Ectodermal cell (in vitro differentiated cells): ENCODE measurements around the gene PRSS50.

Experiments
- H3K27ac ChIP-seq: 2 replicates; pipeline ENCODE4 v1.7.0; 2013; ENCODE audit warnings: mild to moderate bottlenecking, low read depth, low read length; ENCODE audit not compliant: insufficient read depth, poor library complexity, severe bottlenecking
- H3K27me3 ChIP-seq: 2 replicates; pipeline ENCODE4 v1.7.0; 2013; ENCODE audit warnings: mild to moderate bottlenecking, low read length; ENCODE audit not compliant: insufficient read depth, control insufficient read depth, poor library complexity, severe bottlenecking
- H3K36me3 ChIP-seq: one replicate; pipeline ENCODE4 v1.7.0; 2013; ENCODE audit warnings: low read length; ENCODE audit not compliant: control insufficient read depth, insufficient read depth
- H3K4me1 ChIP-seq: one replicate; pipeline ENCODE4 v1.7.0; 2013; ENCODE audit warnings: low read length; ENCODE audit not compliant: control insufficient read depth, insufficient read depth
- H3K4me3 ChIP-seq: 2 replicates; pipeline ENCODE4 v1.7.0; 2013; ENCODE audit warnings: low read depth, low read length, control low read depth; ENCODE audit not compliant: insufficient read depth
- H3K9me3 ChIP-seq: 2 replicates; pipeline ENCODE4 v1.7.0; 2013; ENCODE audit warnings: mild to moderate bottlenecking, low read length, moderate library complexity; ENCODE audit not compliant: control insufficient read depth
- WGBS, 2 experiments: methylation state at CpG; one replicate each; pipeline ENCODE4 v1.1.7; 2013; ENCODE audit warnings: missing lambda C conversion rate in 2 of 2; 5-methylcytosine and 5-hydroxymethylcytosine counted together

Gene PRSS50

DNA sequence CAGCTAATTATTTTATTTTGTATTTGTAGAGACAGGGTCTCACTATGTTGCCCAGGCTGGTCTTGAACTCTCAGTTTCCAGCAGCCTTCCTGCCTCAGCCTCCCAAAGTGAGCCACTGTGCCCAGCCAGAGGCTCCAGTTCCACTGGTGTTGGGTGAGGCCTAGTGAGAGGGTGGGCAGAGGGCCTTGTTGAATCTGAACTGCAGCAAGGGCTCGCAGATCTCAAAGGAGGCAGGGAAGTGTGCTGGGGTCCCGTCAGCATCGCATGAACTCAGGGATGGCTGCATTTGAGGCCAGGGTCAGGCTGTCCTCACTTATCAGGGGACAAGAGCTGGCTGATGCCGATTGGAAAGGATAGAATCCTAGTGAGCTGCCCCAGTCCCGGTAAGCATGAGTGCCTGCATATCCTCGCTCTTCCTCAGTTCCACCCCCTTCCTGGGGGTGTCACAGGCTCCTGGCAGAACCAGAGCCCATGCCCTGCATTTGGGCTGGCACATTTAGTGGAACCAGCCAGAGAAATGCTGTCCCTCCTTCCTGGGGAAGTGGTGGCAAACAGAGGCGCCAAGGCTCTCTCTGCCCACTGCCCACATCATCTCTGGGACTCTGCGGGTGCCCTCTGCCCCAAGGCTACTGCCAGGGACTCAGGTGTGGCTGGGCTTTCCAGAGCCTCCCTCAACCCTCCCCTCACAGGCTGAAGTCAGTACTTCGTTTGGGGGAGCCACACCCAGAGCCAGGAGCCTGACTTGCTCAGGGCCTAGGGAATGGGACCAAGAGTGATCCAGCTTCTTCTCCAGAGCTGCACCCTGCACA, 48.3 kb downstream of the PRSS50 start:
- Histone ChIP-seq H3K36me3 (no peaks in the 10 kb centered on the region), H3K27ac (no peak overlapping the region), H3K4me1 (peaks cover 5% of the 10 kb centered on the region), H3K4me3 (no peak overlapping the region), H3K27me3 (no peaks in the 10 kb centered on the region), H3K9me3 (no peaks in the 10 kb centered on the region)
- WGBS, 2 experiments: 87 to 91% methylated on average over 9 of the region's 9 CpGs

DNA sequence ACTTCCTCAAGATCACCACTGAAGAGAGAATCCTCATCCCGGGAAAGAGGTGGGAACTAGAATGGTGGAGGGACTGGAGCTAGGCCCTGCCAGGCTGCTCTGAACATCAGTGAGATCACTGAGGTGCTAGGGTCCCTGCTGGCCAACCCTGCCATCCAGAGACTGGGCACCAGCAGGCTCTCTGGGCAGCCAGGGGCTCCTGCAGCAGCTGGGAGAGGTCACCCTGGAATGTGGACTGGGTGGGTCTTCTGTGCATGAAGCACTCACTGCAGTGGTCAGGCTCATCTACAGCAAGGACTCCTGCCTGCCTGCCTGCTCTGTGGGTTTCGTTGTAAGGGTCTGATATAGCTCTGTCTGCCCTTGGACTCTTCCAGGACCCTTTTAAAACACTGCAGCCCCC, 49.1 kb downstream of the PRSS50 start:
- Histone ChIP-seq H3K27me3 (no peaks in the 10 kb centered on the region), H3K4me1 (peaks cover 5% of the 10 kb centered on the region), H3K36me3 (no peaks in the 10 kb centered on the region), H3K9me3 (no peaks in the 10 kb centered on the region), H3K4me3 (no peak overlapping the region), H3K27ac (no peak overlapping the region)
- 96 to 99% methylated on average over 2 of the region's 2 CpGs for WGBS, 2 experiments

DNA sequence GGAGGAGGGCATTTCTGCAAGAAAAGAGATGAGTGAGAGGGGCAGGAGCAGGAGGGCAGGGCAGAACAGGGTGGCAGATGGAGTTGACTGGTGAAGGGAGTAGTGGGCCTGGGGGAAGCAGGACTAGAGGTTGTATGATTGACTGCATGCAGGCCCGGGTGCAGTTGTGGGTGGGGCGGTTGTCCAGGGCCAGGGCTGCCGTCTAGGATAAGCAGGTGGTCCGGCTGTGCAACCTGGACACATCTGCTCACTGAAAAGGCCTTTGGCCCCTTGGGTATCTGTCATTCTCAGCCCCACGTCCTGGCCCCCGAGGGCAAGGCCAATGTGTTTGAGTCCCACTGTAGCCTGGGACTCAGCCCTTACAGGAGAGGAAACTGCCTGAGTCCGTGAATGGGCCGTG, 49.6 kb downstream of the PRSS50 start:
- H3K4me3 ChIP-seq: no peak overlapping the region
- H3K9me3 ChIP-seq: no peaks in the 10 kb centered on the region
- 81 to 83% methylated on average over 8 of the region's 8 CpGs for WGBS, 2 experiments
- no peak overlapping the region for H3K27ac ChIP-seq
- no peaks in the 10 kb centered on the region for H3K27me3 ChIP-seq
- H3K4me1 ChIP-seq: peaks cover 2% of the 10 kb centered on the region
- H3K36me3 ChIP-seq: no peaks in the 10 kb centered on the region

DNA sequence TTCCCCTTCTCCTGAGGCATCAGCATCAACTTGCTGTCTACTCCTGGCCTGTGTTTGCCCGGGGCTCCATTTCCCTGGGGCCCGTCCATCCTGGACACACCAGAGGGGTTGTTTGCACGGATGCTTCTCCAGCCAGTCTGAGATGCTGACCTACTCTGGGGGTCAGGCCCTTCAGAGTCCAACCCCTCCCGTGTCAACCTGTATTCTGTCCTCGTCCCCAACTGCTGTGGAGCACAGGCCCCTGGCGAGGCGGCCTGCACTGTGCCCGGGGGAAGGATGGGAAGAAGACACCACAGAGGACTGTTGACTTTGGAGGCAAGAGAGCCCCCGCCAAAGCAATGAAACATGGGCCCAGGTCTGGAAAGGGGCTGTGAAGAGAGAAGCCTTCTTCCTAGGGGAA, 50.0 kb downstream of the PRSS50 start:
- WGBS, 2 experiments: 94 to 96% methylated on average over 9 of the region's 9 CpGs
- Histone ChIP-seq H3K36me3 (no peaks in the 10 kb centered on the region), H3K27me3 (no peaks in the 10 kb centered on the region), H3K4me1 (peaks cover 6% of the 10 kb centered on the region), H3K4me3 (no peak overlapping the region), H3K9me3 (no peaks in the 10 kb centered on the region), H3K27ac (no peak overlapping the region)

DNA sequence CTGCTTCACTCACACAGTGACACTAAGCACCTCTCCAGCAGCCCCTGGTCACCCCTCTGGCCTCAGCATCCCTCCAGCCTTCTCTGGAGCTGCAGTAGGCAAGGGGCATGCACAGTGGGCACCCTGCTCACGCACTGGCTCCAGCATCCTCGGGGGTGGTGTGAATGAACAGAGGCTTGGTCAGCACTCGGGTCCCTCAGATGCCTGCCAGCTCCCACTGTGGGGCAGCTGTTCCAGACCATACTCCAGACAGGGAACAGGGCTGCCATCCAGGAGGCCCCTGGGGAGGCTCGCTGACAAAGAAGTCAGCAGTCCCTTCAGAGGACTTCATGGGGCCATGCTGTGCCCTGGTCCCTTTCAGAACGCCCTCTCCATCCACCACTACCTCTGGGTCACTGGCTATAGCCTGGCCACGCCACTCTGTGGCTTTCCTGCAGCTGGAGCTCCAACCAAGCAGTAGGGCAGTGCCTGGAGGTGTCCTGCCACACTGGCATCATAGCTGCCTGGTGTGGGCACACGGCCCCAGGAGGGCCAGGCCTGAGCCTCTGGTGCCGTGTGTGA, 50.5 kb downstream of the PRSS50 start:
- no peaks in the 10 kb centered on the region for H3K27me3 ChIP-seq
- H3K9me3 ChIP-seq: no peaks in the 10 kb centered on the region
- H3K4me3 ChIP-seq: no peak overlapping the region
- H3K4me1 ChIP-seq: peaks cover 9% of the 10 kb centered on the region
- no peak overlapping the region for H3K27ac ChIP-seq
- WGBS, 2 experiments: 91 to 93% methylated on average over 8 of the region's 8 CpGs
- H3K36me3 ChIP-seq: no peaks in the 10 kb centered on the region

DNA sequence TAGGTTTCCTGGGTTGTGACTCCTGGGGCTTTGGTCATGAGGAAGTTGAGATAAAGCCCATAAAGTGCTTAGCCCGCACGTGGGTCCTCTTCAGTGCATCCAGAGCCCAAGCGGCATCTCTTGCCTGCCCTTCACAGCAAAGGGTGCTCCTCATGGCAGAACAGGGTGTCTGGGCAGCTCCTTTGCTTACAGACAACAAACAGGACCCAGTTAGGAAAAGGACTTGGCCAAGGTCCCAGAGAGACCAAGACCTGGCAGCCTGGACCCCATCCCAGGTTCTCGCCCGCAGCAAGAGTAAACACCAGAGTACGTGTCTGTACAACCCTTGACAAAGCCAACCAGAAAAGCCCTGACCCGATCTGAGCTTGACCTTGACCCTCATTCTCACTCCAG, 51.2 kb downstream of the PRSS50 start:
- Histone ChIP-seq H3K4me1 (peaks cover 15% of the 10 kb centered on the region), H3K4me3 (no peak overlapping the region), H3K27me3 (no peaks in the 10 kb centered on the region), H3K27ac (no peak overlapping the region), H3K9me3 (no peaks in the 10 kb centered on the region), H3K36me3 (no peaks in the 10 kb centered on the region)
- 91 to 94% methylated on average over 7 of the region's 7 CpGs for WGBS, 2 experiments

DNA sequence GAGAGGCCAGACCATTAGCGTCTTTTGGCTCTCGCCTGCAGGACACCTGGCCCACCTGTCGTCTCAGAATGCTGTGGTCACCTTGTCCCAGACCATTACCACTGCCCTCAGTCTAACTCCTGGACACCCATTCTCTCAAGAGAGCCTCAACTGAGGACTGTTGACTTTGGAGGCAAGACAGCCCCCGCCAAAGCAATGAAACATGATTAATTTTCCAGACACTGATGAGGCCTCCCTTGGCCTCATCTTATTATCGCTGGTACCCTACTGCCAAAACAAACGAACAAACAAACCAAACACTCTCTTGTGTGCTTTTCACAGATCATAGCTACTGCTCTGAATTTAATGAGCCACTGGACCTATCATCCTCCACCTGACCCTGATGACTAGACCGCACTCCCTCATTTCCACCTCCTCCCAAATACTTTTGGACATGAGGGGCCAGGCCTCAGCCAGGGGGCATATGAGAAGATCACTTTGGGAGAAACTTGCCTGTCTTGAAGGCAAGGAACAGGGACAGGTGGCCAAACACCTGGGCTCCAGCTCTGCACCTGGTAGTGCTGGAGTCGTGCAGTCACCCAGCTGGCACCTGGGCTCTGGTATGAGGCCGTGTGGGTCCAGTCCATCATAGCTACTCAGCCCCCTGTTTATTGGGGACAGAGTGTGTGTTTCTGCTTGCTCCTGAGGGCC, 51.8 kb downstream of the PRSS50 start:
- H3K36me3 ChIP-seq: no peaks in the 10 kb centered on the region
- H3K27me3 ChIP-seq: no peaks in the 10 kb centered on the region
- no peak overlapping the region for H3K27ac ChIP-seq
- H3K4me3 ChIP-seq: no peak overlapping the region
- 90 to 92% methylated on average over 9 of the region's 9 CpGs for WGBS, 2 experiments
- H3K9me3 ChIP-seq: no peaks in the 10 kb centered on the region
- H3K4me1 ChIP-seq: peaks cover 20% of the 10 kb centered on the region

DNA sequence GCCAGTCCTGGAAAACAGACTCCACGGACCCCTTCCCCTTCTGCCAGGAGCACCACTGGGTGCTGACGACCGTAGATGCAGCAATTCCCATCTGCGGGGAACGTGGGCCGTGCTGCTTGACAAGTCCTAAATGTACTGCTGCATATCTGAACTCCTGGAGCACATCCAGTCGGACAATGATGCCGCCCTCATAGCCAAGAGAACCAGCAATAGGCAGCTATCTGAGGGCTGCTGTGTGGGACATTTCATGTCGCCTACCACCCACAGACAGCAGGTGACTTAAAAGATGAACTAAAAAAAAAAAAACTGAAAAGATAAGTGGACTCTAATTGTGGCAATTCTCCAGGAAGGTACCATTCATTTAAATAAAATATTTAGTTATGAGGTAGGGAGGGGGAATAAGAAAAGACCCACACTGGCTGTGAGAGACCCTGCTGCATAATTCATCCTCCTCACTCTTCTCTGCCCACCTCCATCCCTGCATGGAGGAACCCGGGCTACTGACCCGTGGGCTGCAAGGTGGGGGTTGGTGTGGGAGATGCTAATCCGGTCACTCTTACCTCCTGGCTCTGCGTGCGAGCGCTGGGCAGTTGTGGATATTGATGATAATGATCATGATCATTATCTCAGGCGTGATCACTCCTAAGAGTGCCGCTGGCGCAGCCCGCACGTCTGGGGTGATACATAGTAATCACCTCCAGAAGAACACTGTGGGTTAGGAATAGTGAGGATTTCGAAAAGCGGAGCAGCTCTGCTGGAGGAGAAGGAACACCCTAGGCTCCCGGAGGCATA, 52.5 kb downstream of the PRSS50 start:
- peaks cover 24% of the 10 kb centered on the region for H3K4me1 ChIP-seq
- WGBS, 2 experiments: 75 to 77% methylated on average over 22 to 23 of the region's 23 CpGs

DNA sequence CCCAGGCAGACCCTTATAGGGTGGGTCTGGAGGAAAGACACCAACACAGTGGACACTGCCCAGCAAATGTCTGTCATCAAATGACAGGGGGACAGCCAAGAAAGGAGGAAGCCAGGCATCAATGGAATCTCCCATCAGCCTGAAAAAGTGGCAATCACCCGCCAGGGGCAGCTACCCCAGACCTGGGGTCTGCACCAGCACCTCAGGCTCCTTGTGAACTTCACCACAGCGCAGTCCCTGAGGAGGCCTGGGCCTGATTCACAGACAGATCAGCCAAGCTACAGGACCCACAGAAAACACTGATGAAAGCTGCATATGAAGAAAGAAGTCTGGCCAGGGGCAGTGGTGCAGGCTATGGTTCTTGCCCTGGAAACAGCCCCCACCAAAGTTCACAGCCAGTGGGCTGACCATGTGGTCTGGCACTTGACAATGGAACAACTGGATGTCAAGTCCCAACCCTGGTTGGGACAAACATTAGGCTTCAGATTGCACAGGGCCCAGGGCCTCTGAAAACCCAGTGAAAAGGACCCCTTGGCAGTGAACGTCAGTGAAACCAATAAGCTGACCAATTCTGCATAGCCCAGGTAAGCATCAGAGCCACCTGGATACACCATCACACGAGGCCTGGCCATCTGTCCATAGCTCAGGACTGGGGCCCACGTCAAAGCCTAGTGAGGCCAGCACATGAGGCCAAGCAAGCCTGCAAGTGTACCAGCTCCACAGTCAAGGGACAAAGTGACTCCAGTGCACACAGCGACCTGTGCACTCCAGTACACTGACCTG, 53.3 kb downstream of the PRSS50 start:
- Histone ChIP-seq H3K9me3 (no peaks in the 10 kb centered on the region), H3K4me1 (peaks cover 31% of the 10 kb centered on the region), H3K36me3 (no peaks in the 10 kb centered on the region), H3K27me3 (no peaks in the 10 kb centered on the region), H3K27ac (no peak overlapping the region), H3K4me3 (no peak overlapping the region)
- 92% methylated on average over 6 of the region's 6 CpGs for WGBS, 2 experiments

More for the DNA sequence above, 52.5 kb downstream of the PRSS50 start:
- Histone ChIP-seq H3K9me3 (no peaks in the 10 kb centered on the region), H3K27me3 (no peaks in the 10 kb centered on the region), H3K27ac (no peak overlapping the region), H3K36me3 (no peaks in the 10 kb centered on the region), H3K4me3 (no peak overlapping the region)
